Measurements from ENCODE around the gene ATP12A.

ATP12A gene

GRCh38 chr13:24734950-24735349 lies 54.7 kb downstream of the ATP12A start:
- no peak for DNase-seq (ENCODE audit: low spot score)

- no peak for DNase-seq (ENCODE audit: low spot score)
Measured at GRCh38 chr13:24737042-24737441, 56.8 kb downstream of the ATP12A start.

GRCh38 chr13:24738366-24738847 lies 58.2 kb downstream of the ATP12A start:
- DNase-seq (ENCODE audit: low spot score) = no peak

GRCh38 chr13:24740014-24740890 lies 60.0 kb downstream of the ATP12A start:
- DNase-seq (ENCODE audit: low spot score) = no peak

GRCh38 chr13:24741016-24741662 lies 60.9 kb downstream of the ATP12A start:
- DNase-seq (ENCODE audit: low spot score) = no peak

- DNase-seq (ENCODE audit: low spot score) = no peak
Measured at GRCh38 chr13:24741791-24742190, 61.6 kb downstream of the ATP12A start.

GRCh38 chr13:24742294-24742693 lies 62.1 kb downstream of the ATP12A start:
- DNase-seq (ENCODE audit: low spot score) = no peak

- DNase-seq (ENCODE audit: low spot score) = no peak
Measured at GRCh38 chr13:24742977-24743376, 62.8 kb downstream of the ATP12A start.

GRCh38 chr13:24744247-24744646 lies 64.0 kb downstream of the ATP12A start:
- no peak for DNase-seq (ENCODE audit: low spot score)

GRCh38 chr13:24745516-24745860 lies 65.3 kb downstream of the ATP12A start:
- DNase-seq (ENCODE audit: low spot score) = no peak

GRCh38 chr13:24745861-24746617 lies 65.8 kb downstream of the ATP12A start:
- DNase-seq (ENCODE audit: low spot score) = no peak

GRCh38 chr13:24746618-24747247 lies 66.5 kb downstream of the ATP12A start:
- no peak for DNase-seq (ENCODE audit: low spot score)

- no peak for DNase-seq (ENCODE audit: low spot score)
Measured at GRCh38 chr13:24747248-24748060, 67.2 kb downstream of the ATP12A start.

GRCh38 chr13:24748061-24748400 lies 67.8 kb downstream of the ATP12A start:
- DNase-seq (ENCODE audit: low spot score) = no peak

- DNase-seq (ENCODE audit: low spot score) = no peak
Measured at GRCh38 chr13:24759197-24759596, 79.0 kb downstream of the ATP12A start.

All from globus pallidus (tissue), 1 donor.